NCI-H187 (cell line): ENCODE data around the gene SLC16A6.
A peak's percentile ranks its signal among the peaks of the same experiment; 100 is the strongest.
"Not testable (repeated sequence)": the region's sequence is repeated elsewhere in the genome, so short reads cannot be mapped to it uniquely, and the experiment has no call there.

ENCODE experiments used
- DNase-seq, 2 experiments: peaks; one replicate each; lab custom pipeline; 2025; lab: John Stamatoyannopoulos, UW

The SLC16A6 gene

DNA sequence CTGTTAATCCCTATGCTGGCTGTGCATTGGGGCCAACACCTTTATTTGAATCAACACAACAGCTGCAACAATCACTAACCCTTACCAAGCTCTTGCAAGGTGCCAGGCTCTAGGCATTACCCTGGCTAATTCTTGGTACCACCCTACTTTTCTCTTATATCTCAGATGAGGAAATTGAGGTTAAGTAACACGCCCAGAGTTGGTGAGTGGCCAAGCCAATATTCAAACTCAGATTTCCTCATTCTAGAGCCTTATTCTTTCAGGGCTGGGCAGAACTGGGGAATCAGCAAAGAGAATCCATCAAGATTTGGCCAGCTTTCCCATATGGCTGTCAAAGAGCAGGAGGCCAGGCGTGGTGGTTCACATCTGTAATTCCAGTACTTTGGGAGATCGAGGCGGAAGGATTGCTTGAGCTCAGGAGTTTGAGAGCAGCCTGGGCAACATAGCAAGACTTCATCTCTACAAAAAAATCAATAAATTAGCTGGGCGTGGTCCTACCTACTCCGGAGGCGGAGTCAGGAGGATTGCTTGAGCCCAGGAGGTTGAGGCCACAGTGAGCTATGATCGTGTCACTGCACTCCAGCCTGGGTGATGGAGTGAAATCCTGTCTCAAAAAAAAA is 24.1 kb upstream of the SLC16A6 start:
- DNase-seq = no peak

GRCh38 chr17:68310152-68310551 is 19.2 kb upstream of the SLC16A6 start:
- no peak for DNase-seq

- DNase-seq = not testable (repeated sequence)
Measured at GRCh38 chr17:68309066-68309670, 18.2 kb upstream of the SLC16A6 start.

GRCh38 chr17:68308486-68308885 is 17.6 kb upstream of the SLC16A6 start:
- not testable (repeated sequence) for DNase-seq

DNA sequence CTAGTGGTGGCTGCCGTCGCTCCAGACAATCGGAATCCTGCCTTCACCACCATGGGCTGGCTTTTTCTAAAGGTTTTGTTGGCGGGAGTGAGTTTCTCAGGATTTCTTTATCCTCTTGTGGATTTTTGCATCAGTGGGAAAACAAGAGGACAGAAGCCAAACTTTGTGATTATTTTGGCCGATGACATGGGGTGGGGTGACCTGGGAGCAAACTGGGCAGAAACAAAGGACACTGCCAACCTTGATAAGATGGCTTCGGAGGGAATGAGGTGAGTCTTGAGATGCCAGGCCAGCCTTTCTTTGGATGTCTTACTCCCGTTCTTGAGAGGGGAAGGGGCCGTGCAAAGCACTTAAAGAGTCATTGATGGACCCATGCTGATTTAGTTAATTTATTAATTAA is 16.5 kb upstream of the SLC16A6 start:
- DNase-seq = no peak

DNA sequence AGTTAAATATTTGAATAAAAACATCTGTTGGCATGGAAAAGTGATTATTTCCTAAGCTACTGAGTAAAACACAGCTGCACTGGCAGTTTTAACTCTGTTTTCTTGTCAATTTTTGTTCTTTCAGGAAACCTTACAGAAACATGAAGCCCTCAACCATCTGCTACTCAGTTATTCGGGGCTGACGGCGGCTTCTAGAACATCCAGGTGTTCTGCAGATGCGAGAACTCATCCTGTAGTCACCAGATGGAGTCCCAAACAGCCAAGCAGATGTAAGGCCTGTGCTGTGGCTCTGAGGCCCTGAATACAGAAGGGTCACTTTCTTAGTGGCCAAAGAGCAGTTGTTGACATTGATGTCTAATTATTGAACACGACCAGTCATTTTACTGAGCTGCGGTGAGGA is 15.9 kb upstream of the SLC16A6 start:
- no peak for DNase-seq

- no peak for DNase-seq
Measured at GRCh38 chr17:68305142-68305541, 14.2 kb upstream of the SLC16A6 start.

DNA sequence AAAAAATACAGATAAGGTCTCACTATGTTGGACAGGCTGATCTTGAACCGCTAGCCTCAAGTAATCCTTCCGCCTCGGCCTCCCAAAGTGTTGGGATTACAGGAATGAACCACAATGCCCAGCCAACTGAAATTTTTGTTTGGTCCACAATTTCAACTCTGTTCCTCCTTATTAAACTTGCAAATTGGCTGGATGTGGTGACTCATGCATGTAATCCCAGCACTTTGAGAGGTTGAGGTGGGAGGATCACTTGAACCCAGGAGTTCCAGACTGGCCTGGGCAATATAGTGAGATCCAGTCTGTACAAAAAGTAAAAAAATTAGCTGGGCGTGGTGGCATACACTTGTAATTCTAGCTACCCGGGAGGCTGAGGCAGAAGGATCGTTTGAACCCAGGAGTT is 13.8 kb upstream of the SLC16A6 start:
- no peak for DNase-seq

DNA sequence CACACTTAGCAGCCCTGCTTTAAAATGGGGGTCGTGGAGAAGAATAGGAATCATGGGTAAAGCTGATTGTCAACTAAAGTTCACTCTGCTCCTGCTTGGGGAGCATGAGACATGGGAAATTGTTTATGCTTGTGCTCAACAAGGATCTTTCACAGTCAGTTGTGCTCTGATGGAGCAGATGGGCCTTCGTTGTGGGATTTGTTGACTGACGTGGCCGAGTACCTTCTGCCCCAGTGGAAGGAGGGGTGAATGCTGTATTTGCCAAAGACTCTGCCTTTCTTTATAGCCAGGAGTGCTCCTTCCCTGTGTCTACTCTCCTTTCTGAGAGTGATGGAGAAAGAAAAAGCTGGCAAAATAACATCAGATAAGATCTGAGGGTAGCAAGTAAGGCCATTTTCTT is 11.7 kb upstream of the SLC16A6 start:
- DNase-seq = no peak

DNA sequence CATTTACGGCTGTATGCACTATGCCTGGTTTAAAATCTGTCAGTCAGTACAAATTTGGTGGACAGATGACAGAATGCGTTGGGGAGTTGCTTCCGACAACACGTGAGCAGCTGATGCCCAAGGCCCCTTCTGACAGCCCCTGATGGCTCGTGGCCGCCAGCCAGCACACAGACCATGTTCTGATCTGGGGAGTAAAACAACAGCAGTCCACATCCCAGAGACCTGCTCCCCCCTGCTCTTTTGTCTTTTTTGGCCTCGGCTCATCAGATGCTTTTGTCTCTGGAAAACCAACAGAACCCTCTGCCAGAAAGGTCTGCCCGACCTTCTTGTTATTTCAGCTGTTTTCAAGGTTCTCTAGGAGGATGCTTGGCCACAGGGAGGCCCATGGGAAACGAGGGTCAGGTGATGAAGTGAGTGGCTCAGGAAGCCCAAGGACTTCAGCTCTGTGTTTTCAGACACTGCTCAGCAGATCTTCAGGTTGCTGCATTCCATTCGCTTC is 11.2 kb upstream of the SLC16A6 start:
- DNase-seq = no peak

GRCh38 chr17:68301438-68301959 is 10.6 kb upstream of the SLC16A6 start:
- DNase-seq = no peak

DNA sequence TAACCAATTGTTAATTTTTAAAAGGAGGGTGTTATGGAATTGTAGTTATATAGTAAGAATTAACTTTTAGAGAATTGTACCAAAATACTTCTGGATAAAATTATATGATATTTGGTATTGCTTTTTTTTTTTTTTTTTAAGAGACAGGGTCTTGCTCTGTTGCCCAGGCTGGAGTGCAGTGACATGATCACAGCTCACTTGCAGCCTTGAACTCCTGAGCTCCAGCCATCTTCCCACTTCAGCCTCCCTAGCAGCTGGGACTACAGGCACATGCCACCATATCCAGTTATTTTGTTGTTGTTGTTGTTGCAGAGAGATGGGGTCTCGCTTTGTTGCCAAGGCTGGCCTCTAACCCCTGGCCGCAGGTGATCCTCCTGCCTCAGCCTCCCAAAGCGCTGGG is 8.9 kb upstream of the SLC16A6 start:
- DNase-seq = no peak

DNA sequence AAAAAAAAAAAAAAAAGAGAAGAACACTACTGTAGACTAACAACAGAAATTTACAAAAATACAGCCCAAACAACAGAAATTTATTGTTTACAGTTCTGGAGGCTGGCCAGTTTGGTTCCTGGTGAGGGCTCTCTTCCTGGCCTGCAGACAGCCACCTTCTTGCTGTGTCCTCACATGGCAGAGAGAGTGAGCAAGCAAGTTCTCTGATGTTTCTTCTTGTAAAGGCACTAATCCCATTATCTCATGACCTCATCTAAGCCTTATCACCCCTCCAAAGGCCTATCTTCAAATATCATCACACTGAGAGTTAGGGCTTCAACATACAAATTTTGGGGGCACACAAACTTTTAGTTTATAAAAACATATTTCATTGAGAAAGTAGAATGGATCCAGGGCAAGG is 7.7 kb upstream of the SLC16A6 start:
- no peak for DNase-seq

- no peak for DNase-seq
Measured at GRCh38 chr17:68297195-68297594, 6.3 kb upstream of the SLC16A6 start.

DNA sequence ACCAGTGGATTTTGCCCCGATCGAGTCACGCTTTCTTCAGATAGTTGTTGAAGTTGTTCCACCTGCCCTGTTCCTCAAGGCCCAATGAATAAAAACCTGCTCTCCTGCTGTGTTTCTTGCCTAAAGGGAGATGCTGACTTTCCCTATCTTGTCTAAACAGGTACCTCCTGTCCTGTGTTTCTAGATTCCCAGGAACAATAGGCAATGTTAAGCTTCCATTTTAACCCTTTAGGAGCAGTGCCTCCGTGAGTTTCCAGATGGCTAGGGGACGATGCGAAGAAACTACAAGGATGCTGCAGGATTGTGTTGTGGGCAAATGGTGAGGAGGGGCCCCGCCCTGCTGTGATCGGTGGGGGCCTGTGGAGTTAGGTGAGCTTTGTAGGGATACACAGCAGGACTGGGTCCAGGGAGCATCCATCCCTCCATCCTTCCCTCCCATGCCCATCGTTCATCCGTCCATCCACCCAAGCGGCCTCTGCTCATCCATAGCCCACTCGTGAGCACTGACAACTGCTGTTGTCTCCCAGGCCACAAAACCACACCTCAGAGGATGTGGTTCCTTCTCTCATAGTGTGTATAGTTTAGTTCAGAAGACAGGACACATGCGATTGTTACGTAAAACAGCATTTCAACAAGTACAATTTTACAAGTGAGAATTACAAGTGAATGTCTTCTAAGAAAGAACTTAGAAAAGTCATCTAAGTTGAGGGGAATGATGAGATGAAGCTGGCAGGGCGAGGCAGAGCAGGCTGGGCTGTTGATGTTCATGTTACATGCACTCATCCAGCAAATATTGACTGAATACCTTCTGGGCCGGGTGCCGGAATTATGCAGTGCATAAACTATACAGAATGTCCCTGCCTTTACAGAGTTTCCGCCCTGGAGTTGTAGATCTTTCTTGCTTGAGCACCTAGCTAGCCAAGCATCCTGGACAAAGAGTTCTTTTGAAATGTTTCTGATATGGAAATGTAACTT is 5.6 kb upstream of the SLC16A6 start:
- no peak for DNase-seq

DNA sequence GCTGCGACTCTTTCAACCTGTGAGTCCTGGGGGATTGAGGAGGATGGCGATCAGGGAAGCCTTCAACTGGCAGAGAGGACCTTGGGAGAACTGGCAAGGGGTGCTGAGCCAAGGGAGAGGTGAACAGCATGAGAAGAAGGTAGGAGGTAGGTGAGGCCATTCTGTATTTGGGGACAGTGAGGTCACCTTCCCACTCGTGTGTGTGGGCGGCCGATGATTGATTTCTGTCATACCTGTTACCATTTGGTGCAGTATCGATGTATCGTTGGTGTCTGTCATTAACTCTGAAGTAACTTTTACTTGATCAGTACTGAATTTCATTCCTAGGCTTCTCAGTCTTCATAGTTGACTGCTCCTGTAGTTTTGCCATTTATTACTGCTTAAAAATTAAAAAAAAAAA is 4.2 kb upstream of the SLC16A6 start:
- no peak for DNase-seq

GRCh38 chr17:68294617-68295016 is 3.7 kb upstream of the SLC16A6 start:
- DNase-seq = no peak

DNA sequence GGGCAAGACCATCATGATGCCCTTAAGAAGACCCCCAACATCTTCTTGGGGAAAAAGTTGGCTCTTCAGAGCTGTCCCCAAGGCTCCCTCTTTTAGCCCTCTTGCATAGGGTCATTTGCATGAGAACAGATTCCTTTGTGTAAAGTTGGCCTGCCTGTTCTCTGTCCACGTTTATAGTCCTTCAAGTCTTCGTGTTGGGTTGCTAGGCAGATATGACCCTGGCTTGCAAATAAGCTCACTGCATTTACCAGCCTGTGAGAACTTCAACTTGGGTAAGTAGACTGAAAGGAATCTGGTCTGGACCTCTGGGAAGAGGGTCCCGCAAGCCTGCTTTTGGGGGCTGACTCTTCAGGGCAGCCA is 3.2 kb upstream of the SLC16A6 start:
- DNase-seq = no peak

GRCh38 chr17:68293490-68294195 is 2.7 kb upstream of the SLC16A6 start:
- DNase-seq = no peak

GRCh38 chr17:68292689-68293040 is 1.7 kb upstream of the SLC16A6 start:
- no peak for DNase-seq

- DNase-seq = peak in 1 of 2 experiments; percentile 11
Measured at GRCh38 chr17:68291836-68292688, 1.1 kb upstream of the SLC16A6 start.
